Measurements from ENCODE around the gene HPCAL1. TPM values are rescaled to one million over a fixed set of nuclear protein-coding genes. Genes with fewer than 3 reads are reported as not detected.

HPCAL1 gene
- total and polyA plus RNA-seq, 3 experiments from 2014 or later: 44.1 to 96.3 (median 47.6) TPM

DNA sequence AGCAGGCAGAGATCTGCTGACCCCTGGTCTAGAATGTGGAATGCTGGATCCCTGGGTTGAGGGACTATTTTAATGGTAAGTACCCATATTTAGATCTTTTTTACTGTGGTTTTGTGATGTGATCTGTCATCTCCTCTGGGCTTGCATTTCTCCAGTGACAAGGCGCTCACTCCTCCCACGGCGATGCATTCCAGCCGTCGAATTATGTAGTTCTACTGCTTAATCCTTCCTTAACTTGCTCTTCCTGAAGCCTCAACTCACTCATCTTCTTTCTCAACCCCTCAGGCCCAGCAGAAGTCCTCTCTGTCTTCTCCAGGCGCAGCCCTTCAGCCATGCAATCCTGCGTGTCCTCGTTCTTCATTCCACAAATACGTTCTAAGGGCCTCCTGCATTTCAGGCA lies 51.2 kb downstream of the HPCAL1 start:
- no peak for DNase-seq
- H3K4me3 ChIP-seq (ENCODE audit: low read length): no peak overlapping the region
- H3K9me3 Mint-ChIP-seq: no peaks in the 10 kb centered on the region
- peaks cover 7% of the 10 kb centered on the region for H3K36me3 ChIP-seq (ENCODE audit: insufficient read depth, low read length)
- H3K4me1 ChIP-seq (ENCODE audit: insufficient read depth, low read length): peaks cover 12% of the 10 kb centered on the region
- CTCF ChIA-PET: interaction anchor here (1.2 kb wide), 1 partner anchor 55 kb away, joined by 3 read pairs; no protein-coding TSS in a partner anchor
- H3K27ac ChIP-seq (ENCODE audit: low read depth, low read length): no peak overlapping the region
- H3K27me3 Mint-ChIP-seq: peaks cover 0 to 2% of the 10 kb centered on the region in 2 donors
- H3K9me3 ChIP-seq (ENCODE audit: low read length): no peaks in the 10 kb centered on the region
- no peak overlapping the region for H3K4me3 Mint-ChIP-seq
- peak overlapping the region in 4 of 8 donors; percentile 18 to 66 (median 50) for H3K27ac Mint-ChIP-seq
- peaks cover 0 to 36% (median 14%) of the 10 kb centered on the region in 3 donors for H3K36me3 Mint-ChIP-seq
- H3K27me3 ChIP-seq (ENCODE audit: insufficient read depth, low read length, poor library complexity, severe bottlenecking): no peaks in the 10 kb centered on the region
- peaks cover 52 to 82% (median 63%) of the 10 kb centered on the region in 3 donors for H3K4me1 Mint-ChIP-seq
- POLR2A ChIA-PET: no interaction called here

GRCh38 chr2:10354399-10354798 lies 51.7 kb downstream of the HPCAL1 start:
- DNase-seq: no peak
- H3K27ac ChIP-seq (ENCODE audit: low read depth, low read length): no peak overlapping the region
- H3K27ac Mint-ChIP-seq: peak overlapping the region in 2 of 8 donors; percentile 55 to 66
- H3K4me1 ChIP-seq (ENCODE audit: insufficient read depth, low read length): peaks cover 12% of the 10 kb centered on the region
- peaks cover 0 to 2% of the 10 kb centered on the region in 2 donors for H3K27me3 Mint-ChIP-seq
- no peaks in the 10 kb centered on the region for H3K9me3 Mint-ChIP-seq
- no peak overlapping the region for H3K4me3 ChIP-seq (ENCODE audit: low read length)
- CTCF ChIA-PET: interaction anchor here (1.2 kb wide), 1 partner anchor 54 kb away, joined by 3 read pairs; no protein-coding TSS in a partner anchor
- H3K4me3 Mint-ChIP-seq: no peak overlapping the region
- POLR2A ChIA-PET: no interaction called here
- H3K36me3 Mint-ChIP-seq: peaks cover 0 to 37% (median 14%) of the 10 kb centered on the region in 3 donors
- no peaks in the 10 kb centered on the region for H3K27me3 ChIP-seq (ENCODE audit: insufficient read depth, low read length, poor library complexity, severe bottlenecking)
- H3K36me3 ChIP-seq (ENCODE audit: insufficient read depth, low read length): peaks cover 7% of the 10 kb centered on the region
- H3K9me3 ChIP-seq (ENCODE audit: low read length): no peaks in the 10 kb centered on the region
- H3K4me1 Mint-ChIP-seq: peaks cover 49 to 81% (median 59%) of the 10 kb centered on the region in 3 donors

DNA sequence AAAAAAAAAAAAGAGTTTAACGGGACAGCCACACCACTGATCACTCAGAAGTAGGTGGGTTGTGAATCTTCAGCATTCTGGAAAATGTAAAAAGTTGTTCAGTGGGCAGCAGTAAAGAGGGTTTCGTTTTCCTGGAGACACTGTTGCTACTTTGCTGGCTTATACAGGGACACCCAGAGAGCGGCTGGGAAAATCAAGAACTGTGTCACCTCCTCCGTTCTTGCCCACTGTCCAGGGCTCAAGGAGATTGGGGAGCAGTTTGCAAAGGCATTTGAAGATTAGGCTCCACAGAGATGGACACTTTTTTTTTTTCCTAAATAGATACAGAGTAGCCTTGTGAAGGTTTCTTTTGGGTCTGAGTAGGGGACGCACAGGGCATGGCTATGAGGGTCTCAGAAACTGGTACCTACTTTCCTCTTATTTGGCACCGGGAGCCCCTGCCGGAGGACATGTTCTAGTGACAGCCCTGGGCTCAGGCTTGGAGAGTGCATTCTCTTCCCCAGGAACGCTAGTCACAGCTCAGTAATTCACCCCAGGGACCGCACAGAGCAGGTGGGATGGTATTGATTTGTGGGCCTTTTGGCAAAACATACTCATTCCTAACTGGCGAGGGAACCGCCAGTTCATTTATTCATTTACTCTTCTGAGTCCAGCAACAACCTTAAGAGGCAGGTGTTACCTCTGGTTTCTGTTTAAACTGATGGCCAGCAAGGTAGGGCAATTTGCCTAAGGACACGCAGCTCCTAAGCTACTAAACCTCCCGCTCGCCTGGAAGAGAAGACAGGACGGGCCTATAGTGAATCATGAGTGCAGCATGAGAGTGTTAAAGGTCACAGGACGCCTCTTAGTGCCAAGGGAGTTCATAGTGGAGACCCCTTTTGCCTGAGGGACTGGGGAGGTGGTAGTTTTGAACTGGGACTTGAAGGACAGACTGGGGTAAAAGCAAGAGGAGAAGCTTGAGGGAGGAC lies 53.1 kb downstream of the HPCAL1 start:
- Mint-ChIP-seq H3K9me3 (no peaks in the 10 kb centered on the region), H3K27ac (peak overlapping the region in 5 of 8 donors; percentile 23 to 77 (median 56)), H3K4me1 (peaks cover 43 to 79% (median 55%) of the 10 kb centered on the region in 3 donors), H3K27me3 (peaks cover 0 to 2% of the 10 kb centered on the region in 2 donors), H3K36me3 (peaks cover 0 to 41% (median 11%) of the 10 kb centered on the region in 3 donors), H3K4me3 (peak overlapping the region in 1 of 7 donors; percentile 30)
- CTCF ChIA-PET: no interaction called here
- Histone ChIP-seq H3K4me1 (ENCODE audit: insufficient read depth, low read length) (peaks cover 12% of the 10 kb centered on the region), H3K27me3 (ENCODE audit: insufficient read depth, low read length, poor library complexity, severe bottlenecking) (no peaks in the 10 kb centered on the region), H3K27ac (ENCODE audit: low read depth, low read length) (no peak overlapping the region), H3K9me3 (ENCODE audit: low read length) (no peaks in the 10 kb centered on the region), H3K4me3 (ENCODE audit: low read length) (no peak overlapping the region), H3K36me3 (ENCODE audit: insufficient read depth, low read length) (peaks cover 7% of the 10 kb centered on the region)
- POLR2A ChIA-PET: no interaction called here
- DNase-seq: no peak

GRCh38 chr2:10356439-10356811 lies 53.7 kb downstream of the HPCAL1 start:
- Histone ChIP-seq H3K27me3 (ENCODE audit: insufficient read depth, low read length, poor library complexity, severe bottlenecking) (no peaks in the 10 kb centered on the region), H3K4me1 (ENCODE audit: insufficient read depth, low read length) (peaks cover 12% of the 10 kb centered on the region), H3K27ac (ENCODE audit: low read depth, low read length) (no peak overlapping the region), H3K36me3 (ENCODE audit: insufficient read depth, low read length) (peaks cover 7% of the 10 kb centered on the region), H3K9me3 (ENCODE audit: low read length) (no peaks in the 10 kb centered on the region), H3K4me3 (ENCODE audit: low read length) (no peak overlapping the region)
- Mint-ChIP-seq H3K36me3 (peaks cover 0 to 39% (median 10%) of the 10 kb centered on the region in 3 donors), H3K4me1 (peaks cover 37 to 79% (median 55%) of the 10 kb centered on the region in 3 donors), H3K4me3 (peak overlapping the region in 1 of 7 donors; percentile 30), H3K27ac (peak overlapping the region in 6 of 8 donors; percentile 19 to 77 (median 30)), H3K9me3 (no peaks in the 10 kb centered on the region), H3K27me3 (peaks cover 0 to 2% of the 10 kb centered on the region in 2 donors)
- ChIA-PET CTCF (no interaction called here), POLR2A (no interaction called here)
- DNase-seq: no peak

DNA sequence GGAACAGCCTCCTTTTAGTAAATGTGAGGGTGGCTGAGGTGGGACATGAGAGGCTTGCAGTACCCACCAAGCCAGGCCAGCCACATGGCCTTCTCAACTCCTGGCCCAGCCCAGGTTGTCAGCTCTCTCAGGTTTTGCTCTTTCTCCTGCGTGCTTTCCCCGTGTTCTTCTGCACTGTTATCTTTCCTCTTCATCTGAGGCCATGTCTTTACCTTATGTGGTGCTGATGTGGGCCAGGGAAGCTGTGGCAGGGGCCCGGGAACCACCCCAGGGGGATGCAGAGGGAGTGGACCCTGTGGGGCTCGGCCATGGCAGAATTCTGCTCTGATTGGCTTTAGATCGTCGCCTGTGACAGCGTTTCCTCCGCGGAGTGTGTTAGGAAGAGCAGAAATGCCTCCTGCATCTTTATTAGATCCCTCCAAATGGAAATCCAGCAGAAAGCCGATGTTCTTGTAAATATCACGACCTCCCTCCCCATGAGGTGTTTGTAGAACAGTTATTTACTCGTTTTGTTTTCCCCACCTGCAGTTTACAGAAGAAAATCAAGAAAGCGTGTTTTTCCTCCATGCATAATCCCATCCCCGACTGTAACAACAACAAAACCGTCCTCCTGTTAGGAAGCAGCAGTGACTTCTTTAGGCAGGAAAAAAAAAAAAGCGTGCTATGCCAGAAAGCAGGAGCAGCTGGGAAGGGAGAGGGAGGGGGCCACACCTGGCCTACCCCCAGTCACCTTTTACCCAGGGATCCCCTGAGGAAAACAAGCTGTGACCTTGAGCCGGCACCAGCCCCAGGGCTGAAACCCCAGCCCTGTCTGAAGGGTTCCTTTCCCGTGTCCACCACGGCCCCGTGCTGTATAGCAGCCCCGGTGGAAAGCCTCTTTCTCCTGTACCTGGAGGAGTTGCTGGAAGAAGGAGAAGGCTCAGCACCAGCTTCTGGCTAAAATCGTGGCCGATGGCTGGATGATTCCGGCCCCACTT lies 54.8 kb downstream of the HPCAL1 start:
- ChIA-PET CTCF (interaction anchor here (0.8 kb wide), 1 partner anchor 54 kb away, joined by 3 read pairs; no protein-coding TSS in a partner anchor), POLR2A (no interaction called here)
- H3K9me3 Mint-ChIP-seq: no peaks in the 10 kb centered on the region
- Histone ChIP-seq H3K4me1 (ENCODE audit: insufficient read depth, low read length) (peaks cover 12% of the 10 kb centered on the region), H3K27ac (ENCODE audit: low read depth, low read length) (no peak overlapping the region), H3K4me3 (ENCODE audit: low read length) (no peak overlapping the region), H3K9me3 (ENCODE audit: low read length) (no peaks in the 10 kb centered on the region), H3K36me3 (ENCODE audit: insufficient read depth, low read length) (peaks cover 7% of the 10 kb centered on the region), H3K27me3 (ENCODE audit: insufficient read depth, low read length, poor library complexity, severe bottlenecking) (no peaks in the 10 kb centered on the region)
- peaks cover 0 to 39% (median 6%) of the 10 kb centered on the region in 3 donors for H3K36me3 Mint-ChIP-seq
- H3K27me3 Mint-ChIP-seq: peaks cover 0 to 4% of the 10 kb centered on the region in 2 donors
- peak overlapping the region in 3 of 8 donors; percentile 28 to 36 (median 29) for H3K27ac Mint-ChIP-seq
- H3K4me3 Mint-ChIP-seq: no peak overlapping the region
- H3K4me1 Mint-ChIP-seq: peaks cover 31 to 75% (median 46%) of the 10 kb centered on the region in 3 donors
- DNase-seq: no peak

GRCh38 chr2:10359246-10359645 lies 56.5 kb downstream of the HPCAL1 start:
- H3K9me3 Mint-ChIP-seq: no peaks in the 10 kb centered on the region
- Histone ChIP-seq H3K4me3 (ENCODE audit: low read length) (no peak overlapping the region), H3K4me1 (ENCODE audit: insufficient read depth, low read length) (peaks cover 12% of the 10 kb centered on the region), H3K36me3 (ENCODE audit: insufficient read depth, low read length) (peaks cover 7% of the 10 kb centered on the region), H3K27me3 (ENCODE audit: insufficient read depth, low read length, poor library complexity, severe bottlenecking) (no peaks in the 10 kb centered on the region), H3K27ac (ENCODE audit: low read depth, low read length) (no peak overlapping the region), H3K9me3 (ENCODE audit: low read length) (no peaks in the 10 kb centered on the region)
- H3K36me3 Mint-ChIP-seq: peaks cover 0 to 36% (median 2%) of the 10 kb centered on the region in 3 donors
- ChIA-PET POLR2A (no interaction called here), CTCF (no interaction called here)
- no peak for DNase-seq
- H3K4me3 Mint-ChIP-seq: no peak overlapping the region
- no peak overlapping the region for H3K27ac Mint-ChIP-seq
- peaks cover 27 to 77% (median 41%) of the 10 kb centered on the region in 3 donors for H3K4me1 Mint-ChIP-seq
- peaks cover 0 to 4% of the 10 kb centered on the region in 2 donors for H3K27me3 Mint-ChIP-seq

DNA sequence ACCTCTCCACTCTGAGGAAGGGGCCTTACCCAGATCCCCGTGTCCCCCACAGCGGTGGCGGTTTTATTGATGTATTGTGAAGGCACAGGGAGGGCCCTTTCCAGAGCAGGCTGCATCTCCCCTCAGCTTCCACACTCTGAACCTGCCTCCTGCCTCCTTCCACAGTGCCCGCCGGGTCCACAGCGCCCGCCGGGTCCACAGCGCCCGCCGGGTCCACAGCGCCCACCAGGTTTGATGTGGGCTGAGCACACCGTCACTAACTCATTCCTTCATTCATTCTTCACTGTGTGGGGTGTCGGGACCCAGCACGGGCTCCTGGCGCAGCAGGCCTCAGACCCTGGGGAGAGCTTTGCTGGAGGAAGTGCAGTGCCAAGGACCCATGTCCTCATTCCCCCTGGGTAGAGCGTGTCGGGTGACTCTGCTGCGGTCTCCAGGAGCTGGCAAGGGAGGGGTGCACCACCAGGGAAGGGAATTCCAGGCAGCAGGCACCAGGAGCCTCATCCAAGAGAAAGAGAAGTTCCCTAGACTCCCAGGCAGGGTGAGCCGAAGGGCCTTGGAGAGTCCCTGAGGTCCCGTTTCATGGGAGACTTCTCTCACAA lies 57.1 kb downstream of the HPCAL1 start:
- H3K27me3 ChIP-seq (ENCODE audit: insufficient read depth, low read length, poor library complexity, severe bottlenecking): no peaks in the 10 kb centered on the region
- ChIA-PET POLR2A (no interaction called here), CTCF (no interaction called here)
- Mint-ChIP-seq H3K4me1 (peaks cover 25 to 76% (median 38%) of the 10 kb centered on the region in 3 donors), H3K4me3 (no peak overlapping the region), H3K27me3 (peaks cover 0 to 3% of the 10 kb centered on the region in 2 donors), H3K36me3 (peaks cover 0 to 33% (median 2%) of the 10 kb centered on the region in 3 donors), H3K9me3 (no peaks in the 10 kb centered on the region), H3K27ac (peak overlapping the region in 2 of 8 donors; percentile 35 to 78)
- no peak overlapping the region for H3K4me3 ChIP-seq (ENCODE audit: low read length)
- peaks cover 12% of the 10 kb centered on the region for H3K4me1 ChIP-seq (ENCODE audit: insufficient read depth, low read length)
- H3K9me3 ChIP-seq (ENCODE audit: low read length): no peaks in the 10 kb centered on the region
- H3K27ac ChIP-seq (ENCODE audit: low read depth, low read length): no peak overlapping the region
- no peak for DNase-seq
- H3K36me3 ChIP-seq (ENCODE audit: insufficient read depth, low read length): peaks cover 7% of the 10 kb centered on the region
